GM19238 (cell line): ENCODE measurements around the gene RASL12.
A peak's percentile ranks its signal among the peaks of the same experiment; 100 is the strongest.
"Not testable (repeated sequence)": the region's sequence is repeated elsewhere in the genome, so short reads cannot be mapped to it uniquely, and the experiment has no call there.

Source experiments
- DNase-seq: peaks from one replicate; pipeline ENCODE4 v3.0.0; 2011; ENCODE audit warnings: low spot score; ENCODE audit not compliant: insufficient read length

Gene RASL12

GRCh38 chr15:65067645-65068402, at the start of gene RASL12:
Gene RASL12 (minus strand): TSS chr15:65067991. CDS start chr15:65067835, 156 bp downstream.
- no peak for DNase-seq

DNA sequence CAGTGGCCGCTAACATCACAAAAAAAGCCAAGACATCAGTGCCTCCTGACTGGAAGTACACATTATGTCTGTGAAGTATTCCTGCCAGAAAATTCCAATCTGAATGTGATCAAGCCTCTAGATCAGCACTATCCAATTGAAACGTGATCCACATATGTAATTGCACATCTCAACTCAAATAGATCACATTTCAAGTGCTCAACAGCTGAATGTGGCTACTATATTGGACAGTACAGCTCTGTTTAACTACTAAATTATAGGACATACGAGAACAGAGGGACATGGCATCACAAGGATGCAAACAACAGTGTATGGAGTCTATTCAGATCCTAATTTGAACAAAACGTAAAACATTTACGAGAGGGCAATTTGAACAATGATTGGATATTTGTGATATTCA, 47.8 kb upstream of the RASL12 start:
- no peak for DNase-seq

DNA sequence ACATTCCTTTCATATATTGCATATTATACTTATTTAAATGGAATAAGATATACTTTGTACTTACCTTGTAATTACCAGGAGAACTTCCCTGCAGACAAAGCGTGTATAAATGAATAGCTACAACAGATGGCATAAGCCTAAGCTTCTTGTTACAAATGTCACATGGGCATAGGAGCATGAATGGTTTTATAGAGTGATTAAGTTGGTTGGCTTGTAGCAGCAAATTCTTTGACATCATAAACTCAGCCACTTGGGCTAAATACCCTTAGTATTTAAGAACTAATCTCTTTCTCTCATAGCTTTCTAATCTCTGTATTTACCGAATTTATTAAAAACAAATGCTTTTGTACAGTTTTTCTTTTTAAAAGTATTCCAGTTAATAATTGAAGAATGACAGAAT, 47.3 kb upstream of the RASL12 start, which contains the start of gene UBAP1L:
Gene UBAP1L, minus strand, starts transcription at position 115 of the 400 bp plus-strand sequence. CDS start 8,985 bp downstream, outside the sequence.
- DNase-seq: no peak

GRCh38 chr15:65110676-65111292, 43.0 kb upstream of the RASL12 start:
- DNase-seq: no peak

GRCh38 chr15:65106011-65106590, 38.3 kb upstream of the RASL12 start:
- DNase-seq: no peak

GRCh38 chr15:65105038-65105437, 37.2 kb upstream of the RASL12 start:
- no peak for DNase-seq

DNA sequence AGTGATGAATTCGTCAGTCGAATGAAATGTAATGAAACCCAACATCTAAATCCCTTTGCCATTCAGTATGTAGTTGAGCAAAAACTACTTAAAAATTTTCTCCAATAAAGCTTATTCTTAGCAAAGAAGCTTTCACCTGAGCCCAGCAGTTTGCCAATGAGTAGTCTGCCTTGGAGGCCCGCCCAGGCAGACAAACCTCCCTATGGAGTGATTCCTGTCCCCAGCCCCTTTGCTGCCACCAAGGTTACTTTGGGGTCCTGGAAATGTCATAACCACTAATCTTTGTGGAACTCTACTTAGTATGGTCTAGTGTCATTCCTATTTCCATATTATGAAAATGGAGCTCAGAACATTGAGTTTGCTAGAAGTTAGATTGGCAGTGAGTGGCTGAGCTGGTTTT, 35.1 kb upstream of the RASL12 start:
- DNase-seq: no peak

- DNase-seq: no peak
Observed at GRCh38 chr15:65101891-65102708, 34.3 kb upstream of the RASL12 start.

GRCh38 chr15:65101411-65101890, 33.7 kb upstream of the RASL12 start:
- peak; percentile 40 for DNase-seq

GRCh38 chr15:65100442-65100841, 32.7 kb upstream of the RASL12 start:
- DNase-seq: no peak

- DNase-seq: not testable (repeated sequence)
Observed at GRCh38 chr15:65099801-65100200, 32.0 kb upstream of the RASL12 start.

DNA sequence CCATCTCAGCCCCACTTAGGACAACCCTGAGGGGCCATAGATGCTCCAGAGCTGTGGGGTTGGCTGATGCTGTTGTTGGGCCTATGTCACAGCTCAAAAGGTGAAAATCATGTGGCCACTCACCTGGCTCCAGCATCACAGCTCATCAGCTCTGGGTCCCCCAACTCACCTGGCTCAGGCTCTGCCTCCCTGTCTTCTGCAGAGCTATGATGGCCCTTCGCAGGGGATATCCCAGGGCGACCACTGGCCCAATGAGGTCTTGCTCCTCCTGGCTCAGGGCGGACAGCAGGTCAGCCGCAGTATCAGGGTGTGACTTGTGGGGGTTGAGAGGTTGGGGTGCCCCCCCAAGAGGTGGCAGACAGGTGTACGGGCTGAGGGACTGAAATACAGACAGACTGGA, 31.5 kb upstream of the RASL12 start:
- DNase-seq: no peak

- no peak for DNase-seq
Observed at GRCh38 chr15:65097651-65098263, 30.0 kb upstream of the RASL12 start.

- no peak for DNase-seq
Observed at GRCh38 chr15:65096481-65097385, 28.9 kb upstream of the RASL12 start.

DNA sequence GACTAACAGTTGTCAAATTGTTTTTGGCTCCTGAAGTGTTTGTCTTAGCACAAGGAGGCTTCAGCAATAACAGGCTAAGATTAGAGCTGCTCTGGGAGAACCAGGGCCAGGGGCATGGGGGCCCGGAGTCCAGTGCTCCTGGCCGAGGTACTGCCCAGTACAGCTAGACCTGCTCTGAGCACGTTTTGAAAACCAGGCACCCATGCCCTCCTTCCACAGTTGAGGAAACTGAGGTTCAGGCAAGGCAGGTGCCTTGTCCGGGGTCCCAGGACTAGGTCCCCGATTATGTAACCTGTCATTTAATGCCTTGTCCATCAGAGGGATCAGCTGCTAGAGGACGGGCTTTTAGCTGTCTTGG, 27.9 kb upstream of the RASL12 start:
- no peak for DNase-seq

DNA sequence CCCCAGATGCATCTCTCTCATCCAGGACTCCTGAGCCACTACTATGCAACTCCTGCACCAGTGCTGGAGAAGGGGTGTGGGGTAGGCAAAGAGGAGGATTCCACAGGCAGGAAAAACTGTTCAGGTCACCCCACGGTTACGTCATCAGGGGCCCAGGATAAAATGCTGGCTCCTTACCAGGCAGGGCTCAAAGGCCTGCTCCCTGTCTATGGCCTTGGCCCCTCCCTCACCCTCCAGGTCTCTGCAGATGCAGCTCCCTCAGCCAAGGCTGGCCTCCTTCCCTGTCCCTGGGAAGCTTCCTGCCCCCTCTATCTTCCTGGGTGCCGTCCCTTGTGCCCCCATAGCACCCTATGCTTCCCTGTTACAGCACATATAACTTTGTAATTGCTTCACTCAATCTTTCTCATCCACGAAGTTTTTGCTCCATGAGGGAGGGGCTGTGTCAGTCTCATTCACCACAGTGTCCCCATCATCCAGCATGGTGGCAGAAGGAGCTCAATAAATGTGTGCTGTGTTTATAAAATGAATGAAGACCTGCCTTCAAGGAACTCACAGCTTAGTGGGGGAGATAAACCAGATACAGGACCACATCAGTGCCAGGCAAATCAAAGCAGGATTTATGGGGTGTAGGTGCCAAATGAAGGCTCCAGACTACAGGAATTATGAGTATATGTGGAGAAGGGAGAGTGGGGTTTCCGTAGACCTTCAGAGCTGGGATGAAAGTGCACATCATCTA, 27.4 kb upstream of the RASL12 start:
- no peak for DNase-seq

- DNase-seq: no peak
Observed at GRCh38 chr15:65094294-65094995, 26.7 kb upstream of the RASL12 start.

DNA sequence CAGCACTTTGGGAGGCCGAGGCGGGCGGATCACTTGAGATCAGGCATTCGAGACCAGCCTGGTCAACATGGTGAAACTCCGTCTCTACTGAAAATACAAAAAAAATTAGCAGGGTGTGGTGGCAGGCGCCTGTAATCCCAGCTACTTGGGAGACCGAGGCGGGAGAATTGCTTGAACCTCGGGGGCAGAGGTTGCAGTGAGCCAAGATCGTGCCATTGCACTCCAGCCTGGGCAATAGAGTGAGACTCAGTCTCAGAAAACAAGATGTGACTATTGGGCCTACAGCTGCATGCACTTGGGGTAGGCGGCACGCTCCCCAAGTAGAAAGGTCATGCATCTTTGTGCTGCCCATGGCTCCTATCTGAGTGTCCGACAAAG, 26.0 kb upstream of the RASL12 start:
- DNase-seq: not testable (repeated sequence)
